BE2C (cell line): Measurements from ENCODE around the gene LINS1.

ENCODE experiments used
- DNase-seq: peaks from one replicate; pipeline ENCODE4 v3.0.0-alpha.2; 2020
- H3K27me3 ChIP-seq: fragments of 250-450 bp; sonication (Bioruptor Pico); 2 replicates; pipeline ENCODE4 v1.5.1; 2020; ENCODE audit warnings: mild to moderate bottlenecking
- H3K36me3 ChIP-seq: fragments of 250-450 bp; sonication (Bioruptor Pico); 2 replicates; pipeline ENCODE4 v1.5.1; 2020; ENCODE audit warnings: mild to moderate bottlenecking
- H3K4me1 ChIP-seq: fragments of 250-450 bp; sonication (Bioruptor Pico); 2 replicates; pipeline ENCODE4 v1.5.1; 2020
- H3K4me3 ChIP-seq: 2 replicates; pipeline ENCODE4 v1.5.1; 2011; ENCODE audit warnings: low read depth, low read length
- H3K9me3 ChIP-seq: fragments of 250-450 bp; sonication (Bioruptor Pico); 2 replicates; pipeline ENCODE4 v1.5.1; 2020
- CTCF ChIP-seq: IDR thresholded peaks from 2 replicates; pipeline ENCODE4 v1.5.1; 2012; ENCODE audit warnings: mild to moderate bottlenecking, low read depth, low read length

Gene LINS1

GRCh38 chr15:100531204-100531603, 70.8 kb downstream of the LINS1 start:
- H3K4me1 ChIP-seq: no peaks in the 10 kb centered on the region
- no peak for TF ChIP-seq CTCF
- no peak for DNase-seq
- H3K36me3 ChIP-seq: no peaks in the 10 kb centered on the region
- no peaks in the 10 kb centered on the region for H3K9me3 ChIP-seq
- no peak overlapping the region for H3K4me3 ChIP-seq
- no peaks in the 10 kb centered on the region for H3K27me3 ChIP-seq

GRCh38 chr15:100529556-100529955, 72.4 kb downstream of the LINS1 start:
- no peak for DNase-seq
- H3K36me3 ChIP-seq: no peaks in the 10 kb centered on the region
- no peaks in the 10 kb centered on the region for H3K9me3 ChIP-seq
- no peaks in the 10 kb centered on the region for H3K4me1 ChIP-seq
- H3K4me3 ChIP-seq: no peak overlapping the region
- TF ChIP-seq CTCF: no peak
- H3K27me3 ChIP-seq: no peaks in the 10 kb centered on the region

GRCh38 chr15:100528833-100529428, 73.1 kb downstream of the LINS1 start, which contains the start of gene CERS3:
CERS3 (minus strand) TSS chr15:100528950; CDS start chr15:100501849, 27,101 bp downstream.
- no peaks in the 10 kb centered on the region for H3K9me3 ChIP-seq
- no peak for TF ChIP-seq CTCF
- H3K27me3 ChIP-seq: no peaks in the 10 kb centered on the region
- no peak within 1 kb of the TSS for H3K4me3 ChIP-seq
- no peak for DNase-seq
- H3K36me3 ChIP-seq: no peaks in the 10 kb centered on the region
- H3K4me1 ChIP-seq: no peaks in the 10 kb centered on the region

GRCh38 chr15:100526027-100526481, 75.9 kb downstream of the LINS1 start:
- no peaks in the 10 kb centered on the region for H3K4me1 ChIP-seq
- TF ChIP-seq CTCF: no peak
- no peak overlapping the region for H3K4me3 ChIP-seq
- no peaks in the 10 kb centered on the region for H3K36me3 ChIP-seq
- no peaks in the 10 kb centered on the region for H3K9me3 ChIP-seq
- no peaks in the 10 kb centered on the region for H3K27me3 ChIP-seq
- no peak for DNase-seq

- DNase-seq: no peak
- H3K27me3 ChIP-seq: no peaks in the 10 kb centered on the region
- no peaks in the 10 kb centered on the region for H3K36me3 ChIP-seq
- no peaks in the 10 kb centered on the region for H3K4me1 ChIP-seq
- no peak overlapping the region for H3K4me3 ChIP-seq
- no peaks in the 10 kb centered on the region for H3K9me3 ChIP-seq
- no peak for TF ChIP-seq CTCF
These were observed 76.5 kb downstream of the LINS1 start for GRCh38 chr15:100525436-100525835.

GRCh38 chr15:100524326-100524725, 77.7 kb downstream of the LINS1 start:
- Histone ChIP-seq H3K4me3 (no peak overlapping the region), H3K27me3 (no peaks in the 10 kb centered on the region), H3K9me3 (no peaks in the 10 kb centered on the region), H3K4me1 (no peaks in the 10 kb centered on the region), H3K36me3 (no peaks in the 10 kb centered on the region)
- DNase-seq: no peak
- TF ChIP-seq CTCF: no peak
